Lung (tissue), 12 donors: ENCODE measurements around the gene VDAC1. TPM values are rescaled to one million over a fixed set of nuclear protein-coding genes. Genes with fewer than 3 reads are reported as not detected.
A peak's percentile ranks its signal among the peaks of the same experiment; 100 is the strongest.

Source experiments
- ATAC-seq: fragments of 200-7000 bp; cut with Tn5 transposase; one replicate; pipeline ENCODE4 v1.9.1; 2020; ENCODE audit warnings: moderate number of reproducible peaks; ENCODE audit not compliant: insufficient read depth, low FRiP score
- DNase-seq, 3 donors: peaks; one replicate each; pipeline ENCODE4 v3.0.0-alpha.2; 2013 to 2017
- H3K27ac ChIP-seq, 2 donors: one replicate each; pipeline ENCODE4 v1.5.1; 2013; ENCODE audit warnings: mild to moderate bottlenecking in 2 of 2, moderate library complexity in 2 of 2, control low read depth in 1 of 2, inconsistent platforms in 1 of 2, low read depth in 1 of 2, low read length in 1 of 2
- H3K27me3 ChIP-seq, 3 donors: one replicate each; pipeline ENCODE4 v1.5.1; 2013; ENCODE audit warnings: low read length in 2 of 3; ENCODE audit not compliant: control insufficient read depth in 3 of 3, insufficient read depth in 3 of 3
- H3K36me3 ChIP-seq, 4 donors: one replicate each; pipeline ENCODE4 v1.5.1; 2013; ENCODE audit warnings: low read length in 4 of 4, mild to moderate bottlenecking in 1 of 4, moderate library complexity in 1 of 4; ENCODE audit not compliant: control insufficient read depth in 4 of 4, insufficient read depth in 4 of 4
- H3K4me1 ChIP-seq, 5 donors: one replicate each; pipeline ENCODE4 v1.5.1; 2013; ENCODE audit warnings: low read length in 5 of 5, mild to moderate bottlenecking in 2 of 5, moderate library complexity in 1 of 5; ENCODE audit not compliant: control insufficient read depth in 5 of 5, insufficient read depth in 5 of 5
- H3K4me3 ChIP-seq: one replicate; pipeline ENCODE4 v1.5.1; 2013; ENCODE audit warnings: mild to moderate bottlenecking, control low read depth, moderate library complexity
- H3K9ac ChIP-seq, 2 donors: one replicate each; pipeline ENCODE4 v1.5.1; 2013; ENCODE audit warnings: low read length in 2 of 2, control low read depth in 1 of 2; ENCODE audit not compliant: insufficient read depth in 1 of 2
- H3K9me3 ChIP-seq, 4 donors: one replicate each; pipeline ENCODE4 v1.5.1; 2013; ENCODE audit warnings: low read length in 3 of 4, mild to moderate bottlenecking in 1 of 4, moderate library complexity in 1 of 4; ENCODE audit not compliant: control insufficient read depth in 4 of 4, insufficient read depth in 3 of 4
- WGBS, 2 donors: extraction: QIAGEN DNeasy Blood & Tissue Kit; methylation state at CpG; one replicate each; pipeline ENCODE4 v1.1.7; 2013; 5-methylcytosine and 5-hydroxymethylcytosine counted together
- polyA plus RNA-seq, 2 donors: library from polyadenylated mRNA; stranded (reverse); fragments of 200-250 nt; gene quantifications; one replicate each; pipeline ENCODE4 v1.2.1, GENCODE V29; 2013
- total RNA-seq, 2 donors: library from RNA; depleted of rRNA in 1 of 2; stranded (reverse); fragments of >200 nt in 1 of 2; gene quantifications; one replicate each; pipeline ENCODE4 v1.2.1, GENCODE V29; 2014 to 2021
- TF ChIP-seq, protein P1 (sequence below): IDR thresholded peaks from 2 replicates; pipeline ENCODE4 v1.5.1; 2012; ENCODE audit warnings: mild to moderate bottlenecking; ENCODE audit errors: control extremely low read depth, extremely low read depth
- donor health status: control.
- donor health status: control.
- donor health status: Bipolar disorder and iron deficiency.
- donor health status: healthy.
- donor health status: DM: yes; HTN: yes; CAD: no.

Gene VDAC1
- total and polyA plus RNA-seq, 4 donors, result 107 to 136 (median 120) TPM

DNA sequence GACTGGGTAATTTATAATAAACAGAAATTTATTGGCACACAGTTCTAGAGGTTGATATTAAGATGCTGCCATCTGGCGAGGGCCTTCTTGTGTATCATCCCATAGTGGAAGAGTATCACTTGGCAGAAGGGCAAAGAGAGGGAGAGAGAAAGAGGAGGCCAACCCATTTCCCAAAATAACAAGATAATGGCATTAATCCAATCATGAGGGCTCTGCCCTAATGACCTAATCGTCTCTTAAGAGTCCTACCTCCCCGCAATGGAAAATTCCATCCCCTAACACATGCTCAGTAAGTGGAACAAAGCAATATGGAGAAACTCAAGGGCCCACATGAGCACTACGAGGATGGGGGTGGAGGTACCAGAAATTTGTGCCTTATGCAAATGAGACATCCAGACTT lies 17.6 kb upstream of the VDAC1 start:
- Histone ChIP-seq H3K4me1 (peaks cover 0 to 8% (median 5%) of the 10 kb centered on the region in 5 donors), H3K9ac (no peak overlapping the region), H3K27me3 (no peaks in the 10 kb centered on the region), H3K36me3 (no peaks in the 10 kb centered on the region), H3K4me3 (no peak overlapping the region), H3K27ac (no peak overlapping the region), H3K9me3 (peaks cover 0 to 2% (median 0%) of the 10 kb centered on the region in 4 donors)
- TF ChIP-seq, protein P1, sequence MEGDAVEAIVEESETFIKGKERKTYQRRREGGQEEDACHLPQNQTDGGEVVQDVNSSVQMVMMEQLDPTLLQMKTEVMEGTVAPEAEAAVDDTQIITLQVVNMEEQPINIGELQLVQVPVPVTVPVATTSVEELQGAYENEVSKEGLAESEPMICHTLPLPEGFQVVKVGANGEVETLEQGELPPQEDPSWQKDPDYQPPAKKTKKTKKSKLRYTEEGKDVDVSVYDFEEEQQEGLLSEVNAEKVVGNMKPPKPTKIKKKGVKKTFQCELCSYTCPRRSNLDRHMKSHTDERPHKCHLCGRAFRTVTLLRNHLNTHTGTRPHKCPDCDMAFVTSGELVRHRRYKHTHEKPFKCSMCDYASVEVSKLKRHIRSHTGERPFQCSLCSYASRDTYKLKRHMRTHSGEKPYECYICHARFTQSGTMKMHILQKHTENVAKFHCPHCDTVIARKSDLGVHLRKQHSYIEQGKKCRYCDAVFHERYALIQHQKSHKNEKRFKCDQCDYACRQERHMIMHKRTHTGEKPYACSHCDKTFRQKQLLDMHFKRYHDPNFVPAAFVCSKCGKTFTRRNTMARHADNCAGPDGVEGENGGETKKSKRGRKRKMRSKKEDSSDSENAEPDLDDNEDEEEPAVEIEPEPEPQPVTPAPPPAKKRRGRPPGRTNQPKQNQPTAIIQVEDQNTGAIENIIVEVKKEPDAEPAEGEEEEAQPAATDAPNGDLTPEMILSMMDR, result no peak
- WGBS, 2 donors, result 74 to 83% methylated on average over 4 of the region's 4 CpGs
- DNase-seq (no peak), ATAC-seq (no peak)

DNA sequence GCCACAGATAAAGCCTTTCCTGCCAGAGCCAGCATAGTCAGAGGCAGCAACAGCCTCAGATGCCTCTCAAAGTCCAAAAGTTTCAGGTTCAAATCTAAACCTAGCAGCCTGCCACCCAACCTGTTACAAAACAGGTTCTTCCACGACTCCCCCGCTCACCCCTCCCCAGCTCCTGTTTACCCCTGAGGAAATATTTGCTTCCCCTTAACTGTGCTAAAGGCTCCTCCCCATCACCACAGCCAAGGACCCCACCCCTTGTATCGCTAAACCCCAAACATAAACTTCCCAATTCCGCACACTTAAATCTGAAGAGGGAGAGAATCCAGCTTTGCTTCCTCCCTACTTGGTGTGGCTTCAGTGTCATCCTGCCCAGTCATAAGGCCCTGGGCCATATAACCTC lies 15.4 kb upstream of the VDAC1 start:
- Histone ChIP-seq H3K4me3 (no peak overlapping the region), H3K27me3 (no peaks in the 10 kb centered on the region), H3K4me1 (peaks cover 0 to 8% (median 5%) of the 10 kb centered on the region in 5 donors), H3K36me3 (no peaks in the 10 kb centered on the region), H3K27ac (no peak overlapping the region), H3K9ac (no peak overlapping the region), H3K9me3 (no peaks in the 10 kb centered on the region)
- WGBS, 2 donors, result 17 to 30% methylated on average over 4 of the region's 4 CpGs
- TF ChIP-seq, protein P1, result no peak
- DNase-seq (peak in 2 of 3 donors; percentile 49 to 50), ATAC-seq (no peak)

DNA sequence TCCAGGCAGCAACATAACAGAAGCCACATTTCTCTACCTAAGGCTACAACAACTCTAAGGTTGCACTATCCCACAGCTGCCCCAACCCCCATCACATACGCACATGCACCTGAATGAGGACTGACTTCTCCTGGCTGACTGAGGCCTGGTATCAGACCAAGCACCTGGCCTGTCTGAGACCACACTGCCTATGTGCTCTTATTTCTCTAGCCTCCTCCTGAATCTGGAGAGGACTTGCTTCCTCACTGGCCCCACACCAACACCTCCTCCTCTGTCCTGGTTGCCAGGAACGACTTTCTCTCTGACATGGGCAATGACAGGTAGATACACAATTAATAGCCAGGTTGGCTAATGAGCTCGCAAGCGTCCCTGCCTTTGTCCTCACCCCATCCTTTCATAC lies 14.9 kb upstream of the VDAC1 start:
- 76 to 94% methylated on average over 4 of the region's 4 CpGs for WGBS, 2 donors
- Histone ChIP-seq H3K9me3 (no peaks in the 10 kb centered on the region), H3K27ac (no peak overlapping the region), H3K4me3 (no peak overlapping the region), H3K4me1 (peaks cover 0 to 8% (median 5%) of the 10 kb centered on the region in 5 donors), H3K36me3 (no peaks in the 10 kb centered on the region), H3K27me3 (no peaks in the 10 kb centered on the region), H3K9ac (no peak overlapping the region)
- TF ChIP-seq, protein P1, result no peak
- ATAC-seq (no peak), DNase-seq (no peak)

DNA sequence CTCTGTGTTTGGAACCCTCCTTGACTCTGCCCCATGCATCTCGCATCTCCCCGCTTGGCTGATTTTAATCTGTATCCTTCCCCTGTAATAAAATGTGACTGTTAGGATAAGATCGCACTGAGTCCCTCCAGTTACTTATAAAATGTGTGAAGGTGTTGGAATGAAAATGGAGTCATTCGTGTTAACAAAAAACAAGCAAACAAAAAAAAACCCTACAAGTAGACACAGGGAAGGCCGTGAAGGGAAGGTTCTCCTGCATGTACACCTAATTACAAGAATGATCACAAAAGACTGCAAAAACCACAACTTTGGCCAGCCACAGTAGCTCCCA lies 14.2 kb upstream of the VDAC1 start:
- Histone ChIP-seq H3K27ac (no peak overlapping the region), H3K36me3 (no peaks in the 10 kb centered on the region), H3K9me3 (no peaks in the 10 kb centered on the region), H3K4me3 (no peak overlapping the region), H3K9ac (no peak overlapping the region), H3K4me1 (peaks cover 0 to 8% (median 5%) of the 10 kb centered on the region in 5 donors), H3K27me3 (no peaks in the 10 kb centered on the region)
- TF ChIP-seq, protein P1, result no peak
- DNase-seq, result no peak
- 85 to 89% methylated on average over 5 of the region's 5 CpGs for WGBS, 2 donors
- ATAC-seq, result no peak
